Loucy (cell line): Measurements from ENCODE around the gene CST3.

Experiments used
- H2AFZ ChIP-seq: fragments of 200-600 bp; sonication (generic); 2 replicates; pipeline ENCODE4 v1.6.0; 2016; ENCODE audit warnings: antibody characterized with exemption, mild to moderate bottlenecking, low read length, moderate library complexity
- H3F3A ChIP-seq: fragments of 200-600 bp; 2 replicates; pipeline ENCODE4 v1.6.0; 2016; ENCODE audit warnings: antibody characterized with exemption, low read depth, mild to moderate bottlenecking
- H3K27me3 ChIP-seq: fragments of 200-600 bp; sonication (generic); 2 replicates; pipeline ENCODE4 v1.6.1; 2014; ENCODE audit warnings: low read length, mild to moderate bottlenecking; ENCODE audit not compliant: insufficient read depth, poor library complexity, severe bottlenecking
- H3K36me3 ChIP-seq: fragments of 200-600 bp; sonication (generic); 2 replicates; pipeline ENCODE4 v1.6.1; 2016; ENCODE audit warnings: low read length; ENCODE audit not compliant: insufficient read depth
- H3K4me1 ChIP-seq: fragments of 200-600 bp; sonication (generic); 2 replicates; pipeline ENCODE4 v1.5.1; 2014; ENCODE audit warnings: low read length, mild to moderate bottlenecking; ENCODE audit not compliant: insufficient read depth, poor library complexity, severe bottlenecking
- H3K4me2 ChIP-seq: fragments of 200-600 bp; sonication (generic); 2 replicates; pipeline ENCODE4 v1.6.0; 2014; ENCODE audit warnings: antibody characterized with exemption, low read length, low read depth, mild to moderate bottlenecking; ENCODE audit not compliant: poor library complexity, severe bottlenecking
- H3K4me3 ChIP-seq: fragments of 200-600 bp; sonication (generic); 2 replicates; pipeline ENCODE4 v1.5.1; 2014; ENCODE audit warnings: low read length, mild to moderate bottlenecking, mixed read lengths; ENCODE audit not compliant: poor library complexity, severe bottlenecking
- H3K79me2 ChIP-seq: fragments of 200-600 bp; sonication (generic); 2 replicates; pipeline ENCODE4 v1.6.1; 2014; ENCODE audit warnings: low read length; ENCODE audit not compliant: insufficient read depth
- H3K9ac ChIP-seq: fragments of 200-600 bp; sonication (generic); 2 replicates; pipeline ENCODE4 v1.6.0; 2014; ENCODE audit warnings: mild to moderate bottlenecking, low read depth, low read length, moderate library complexity; ENCODE audit not compliant: poor library complexity, severe bottlenecking
- H3K9me2 ChIP-seq: fragments of 200-600 bp; sonication (generic); replicated peaks from 2 replicates; pipeline ENCODE4 v1.6.1; 2016; ENCODE audit warnings: low read depth, low read length, mixed read lengths
- H3K9me3 ChIP-seq: fragments of 200-600 bp; sonication (generic); 2 replicates; pipeline ENCODE4 v1.6.1; 2014; ENCODE audit warnings: mild to moderate bottlenecking, antibody characterized with exemption, low read length, low read depth; ENCODE audit not compliant: insufficient read depth
- H4K20me1 ChIP-seq: fragments of 200-600 bp; sonication (generic); 2 replicates; pipeline ENCODE4 v1.6.0; 2014; ENCODE audit warnings: antibody characterized with exemption, low read length, mild to moderate bottlenecking; ENCODE audit not compliant: insufficient read depth, poor library complexity, severe bottlenecking
- CTCF ChIP-seq: fragments of 200-600 bp; sonication (generic); conservative IDR thresholded peaks from 2 replicates; pipeline ENCODE4 v1.5.1; 2014; ENCODE audit warnings: mild to moderate bottlenecking, antibody characterized with exemption, low read length
- EZH2phosphoT487 ChIP-seq: fragments of 200-600 bp; IDR thresholded peaks from 2 replicates; pipeline ENCODE4 v1.6.1; 2018; ENCODE audit warnings: antibody characterized with exemption, mild to moderate bottlenecking, moderate library complexity, borderline replicate concordance

The CST3 gene

GRCh38 chr20:23629542-23630391 is 8.0 kb downstream of the CST3 start:
- H3K4me1 ChIP-seq, result no peaks in the 10 kb centered on the region
- H3K36me3 ChIP-seq, result no peaks in the 10 kb centered on the region
- TF ChIP-seq EZH2phosphoT487, result no peak
- TF ChIP-seq CTCF, result no peak
- no peaks in the 10 kb centered on the region for H3K9me3 ChIP-seq
- no peak overlapping the region for H3K9ac ChIP-seq
- H3K9me2 ChIP-seq, result no peaks in the 10 kb centered on the region
- H3K27me3 ChIP-seq, result no peaks in the 10 kb centered on the region
- H2AFZ ChIP-seq, result no peak overlapping the region
- no peaks in the 10 kb centered on the region for H4K20me1 ChIP-seq
- no peaks in the 10 kb centered on the region for H3K79me2 ChIP-seq
- no peak overlapping the region for H3K4me2 ChIP-seq
- no peaks in the 10 kb centered on the region for H3F3A ChIP-seq
- H3K4me3 ChIP-seq, result no peak overlapping the region

- no peak overlapping the region for H3K4me2 ChIP-seq
- TF ChIP-seq CTCF (no peak), EZH2phosphoT487 (no peak)
- no peak overlapping the region for H3K4me3 ChIP-seq
Measured at GRCh38 chr20:23629017-23629541, 8.7 kb downstream of the CST3 start.

GRCh38 chr20:23628402-23629016 is 9.2 kb downstream of the CST3 start:
- Histone ChIP-seq H3K9ac (no peak overlapping the region), H3K4me1 (no peaks in the 10 kb centered on the region), H3K9me3 (no peaks in the 10 kb centered on the region), H3K4me3 (no peak overlapping the region), H3K27me3 (no peaks in the 10 kb centered on the region), H4K20me1 (no peaks in the 10 kb centered on the region), H3K79me2 (no peaks in the 10 kb centered on the region), H3K36me3 (no peaks in the 10 kb centered on the region), H3K4me2 (no peak overlapping the region), H3F3A (no peaks in the 10 kb centered on the region), H2AFZ (no peak overlapping the region), H3K9me2 (no peaks in the 10 kb centered on the region)
- TF ChIP-seq EZH2phosphoT487, result no peak
- no peak for TF ChIP-seq CTCF

More at GRCh38 chr20:23629017-23629541, 8.7 kb downstream of the CST3 start:
- Histone ChIP-seq H3K9me2 (no peaks in the 10 kb centered on the region), H3K4me1 (no peaks in the 10 kb centered on the region), H3K79me2 (no peaks in the 10 kb centered on the region), H3K36me3 (no peaks in the 10 kb centered on the region), H3K9ac (no peak overlapping the region), H2AFZ (no peak overlapping the region), H3K9me3 (no peaks in the 10 kb centered on the region), H3K27me3 (no peaks in the 10 kb centered on the region), H4K20me1 (no peaks in the 10 kb centered on the region), H3F3A (no peaks in the 10 kb centered on the region)
